ENCODE data around the gene SEC14L3. TPM values are rescaled to one million over a fixed set of nuclear protein-coding genes. Genes with fewer than 3 reads are reported as not detected.

The SEC14L3 gene
- total RNA-seq, 2 donors from 2014 or later: not detected

DNA sequence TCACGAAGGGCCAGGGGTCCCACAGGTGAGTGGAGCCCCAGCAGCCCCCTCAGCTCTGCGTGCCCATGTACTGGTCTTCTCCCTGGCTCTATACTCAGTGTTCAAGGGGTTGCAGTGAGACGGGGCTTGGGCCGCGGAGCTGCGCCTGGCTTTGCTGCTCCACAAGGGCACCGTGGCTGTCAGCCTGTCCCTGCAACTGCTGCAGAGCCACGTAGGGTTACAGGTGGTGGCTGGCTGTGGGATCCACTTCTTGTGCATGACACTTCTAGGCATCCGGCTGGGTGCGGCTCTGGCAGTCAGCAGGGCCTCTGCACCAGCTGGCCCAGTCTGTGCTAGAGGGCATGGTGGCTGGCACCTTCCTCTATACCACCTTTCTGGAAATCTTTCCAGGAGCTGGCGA lies 32.0 kb downstream of the SEC14L3 start:
- DNase-seq (ENCODE audit: low spot score): no peak
- Histone ChIP-seq H3K9me3 (no peaks in the 10 kb centered on the region), H3K27ac (no peak overlapping the region), H3K4me1 (no peaks in the 10 kb centered on the region), H3K36me3 (no peaks in the 10 kb centered on the region), H3K4me3 (no peak overlapping the region), H3K27me3 (no peaks in the 10 kb centered on the region)
- TF ChIP-seq, protein P1, sequence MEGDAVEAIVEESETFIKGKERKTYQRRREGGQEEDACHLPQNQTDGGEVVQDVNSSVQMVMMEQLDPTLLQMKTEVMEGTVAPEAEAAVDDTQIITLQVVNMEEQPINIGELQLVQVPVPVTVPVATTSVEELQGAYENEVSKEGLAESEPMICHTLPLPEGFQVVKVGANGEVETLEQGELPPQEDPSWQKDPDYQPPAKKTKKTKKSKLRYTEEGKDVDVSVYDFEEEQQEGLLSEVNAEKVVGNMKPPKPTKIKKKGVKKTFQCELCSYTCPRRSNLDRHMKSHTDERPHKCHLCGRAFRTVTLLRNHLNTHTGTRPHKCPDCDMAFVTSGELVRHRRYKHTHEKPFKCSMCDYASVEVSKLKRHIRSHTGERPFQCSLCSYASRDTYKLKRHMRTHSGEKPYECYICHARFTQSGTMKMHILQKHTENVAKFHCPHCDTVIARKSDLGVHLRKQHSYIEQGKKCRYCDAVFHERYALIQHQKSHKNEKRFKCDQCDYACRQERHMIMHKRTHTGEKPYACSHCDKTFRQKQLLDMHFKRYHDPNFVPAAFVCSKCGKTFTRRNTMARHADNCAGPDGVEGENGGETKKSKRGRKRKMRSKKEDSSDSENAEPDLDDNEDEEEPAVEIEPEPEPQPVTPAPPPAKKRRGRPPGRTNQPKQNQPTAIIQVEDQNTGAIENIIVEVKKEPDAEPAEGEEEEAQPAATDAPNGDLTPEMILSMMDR (IDR thresholded peaks at IDR 0.05): no peak

DNA sequence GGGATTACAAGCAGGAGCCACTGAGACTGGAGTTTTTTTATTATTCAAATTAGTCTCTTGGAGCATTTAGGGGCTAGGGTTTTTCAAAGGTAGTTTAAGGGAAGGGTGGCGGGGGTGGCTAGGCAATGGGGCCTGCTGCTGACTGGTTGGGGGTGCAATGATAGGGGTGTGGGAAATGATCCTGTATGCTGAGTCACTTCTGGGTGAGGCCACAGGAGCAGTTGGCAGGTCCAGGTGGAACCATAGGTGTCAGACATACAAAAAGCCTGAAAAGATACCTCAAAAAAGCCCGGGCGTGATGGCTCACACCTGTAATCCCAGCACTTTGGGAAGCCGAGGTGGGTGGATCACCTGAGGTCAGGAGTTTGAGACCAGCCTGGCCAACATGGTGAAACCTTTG lies 32.6 kb downstream of the SEC14L3 start:
- Histone ChIP-seq H3K4me3 (no peak overlapping the region), H3K36me3 (no peaks in the 10 kb centered on the region), H3K9me3 (no peaks in the 10 kb centered on the region), H3K27ac (no peak overlapping the region), H3K4me1 (no peaks in the 10 kb centered on the region), H3K27me3 (no peaks in the 10 kb centered on the region)
- DNase-seq (ENCODE audit: low spot score): no peak
- TF ChIP-seq, protein P1 (IDR thresholded peaks at IDR 0.05): no peak

DNA sequence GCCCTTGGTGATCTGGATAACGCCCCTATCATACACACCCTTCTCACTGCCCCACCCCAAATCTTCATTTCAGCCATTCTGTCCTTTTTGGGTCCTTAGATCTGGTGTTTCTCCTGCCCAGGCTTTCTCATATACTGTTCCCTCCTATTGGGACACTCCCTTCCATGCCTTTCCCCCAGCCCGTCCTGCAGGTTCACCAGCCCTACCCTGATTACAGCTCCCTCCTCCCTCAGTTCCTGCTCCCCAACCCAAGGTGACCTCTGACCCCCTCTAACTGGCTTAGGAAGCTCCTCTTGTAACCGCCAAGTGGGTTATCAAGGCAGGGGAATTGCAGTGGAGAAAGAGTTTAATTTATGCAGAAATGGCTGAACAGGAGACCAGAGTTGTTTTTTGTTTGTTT lies 33.3 kb downstream of the SEC14L3 start:
- Histone ChIP-seq H3K36me3 (no peaks in the 10 kb centered on the region), H3K4me3 (no peak overlapping the region), H3K4me1 (no peaks in the 10 kb centered on the region), H3K27ac (no peak overlapping the region), H3K27me3 (no peaks in the 10 kb centered on the region), H3K9me3 (no peaks in the 10 kb centered on the region)
- no peak for DNase-seq (ENCODE audit: low spot score)
- TF ChIP-seq, protein P1 (IDR thresholded peaks at IDR 0.05): no peak

DNA sequence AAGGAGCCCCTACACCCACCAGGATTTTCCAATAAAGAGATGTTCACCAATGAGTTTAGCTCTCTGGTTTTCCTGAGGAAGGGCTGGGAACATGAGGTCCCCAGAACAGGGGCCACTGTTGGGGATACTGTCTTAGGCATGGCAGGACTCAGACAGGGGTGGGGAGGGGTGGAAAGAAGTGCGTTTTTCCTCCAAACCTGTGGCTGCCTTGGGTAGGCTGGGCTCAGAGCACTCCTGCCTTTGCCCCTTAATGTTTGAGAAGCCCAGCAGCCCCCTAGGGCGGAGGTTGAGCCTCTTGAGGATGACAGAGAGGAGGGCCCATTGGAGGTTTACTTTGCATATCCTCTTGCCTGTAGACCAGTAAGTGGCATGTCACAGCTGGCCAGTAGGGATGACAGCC lies 35.6 kb downstream of the SEC14L3 start:
- peak overlapping the region in 1 of 2 donors; percentile 22 for H3K27ac ChIP-seq
- TF ChIP-seq, protein P1 (IDR thresholded peaks at IDR 0.05): no peak
- no peaks in the 10 kb centered on the region for H3K4me1 ChIP-seq
- H3K36me3 ChIP-seq: no peaks in the 10 kb centered on the region
- H3K9me3 ChIP-seq: no peaks in the 10 kb centered on the region
- no peaks in the 10 kb centered on the region for H3K27me3 ChIP-seq
- H3K4me3 ChIP-seq: no peak overlapping the region
- DNase-seq (ENCODE audit: low spot score): no peak

DNA sequence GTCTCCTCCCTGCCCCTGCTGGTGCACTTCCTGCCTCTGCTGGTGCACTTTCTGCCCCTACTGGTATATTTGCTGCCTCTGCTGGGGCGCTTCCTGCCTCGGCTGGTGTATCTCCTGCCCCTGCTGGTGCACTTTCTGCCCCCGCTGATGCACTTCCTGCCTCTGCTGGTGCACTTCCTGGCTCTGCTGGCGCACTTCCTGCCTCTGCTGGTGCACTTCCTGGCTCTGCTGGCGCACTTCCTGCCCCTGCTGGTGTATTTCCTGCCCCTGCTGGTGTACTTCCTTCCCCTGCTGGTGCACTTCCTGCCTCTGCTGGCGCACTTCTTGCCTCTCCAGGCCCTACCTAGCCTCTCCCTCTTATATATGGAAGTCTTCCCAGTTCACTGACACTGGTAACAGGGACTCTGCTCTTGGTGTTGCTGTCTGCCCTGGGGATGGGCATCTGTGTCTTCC lies 36.1 kb downstream of the SEC14L3 start:
- peak overlapping the region in 1 of 2 donors; percentile 22 for H3K27ac ChIP-seq
- no peaks in the 10 kb centered on the region for H3K36me3 ChIP-seq
- TF ChIP-seq, protein P1 (IDR thresholded peaks at IDR 0.05): no peak
- DNase-seq (ENCODE audit: low spot score): no peak
- H3K27me3 ChIP-seq: no peaks in the 10 kb centered on the region
- no peaks in the 10 kb centered on the region for H3K4me1 ChIP-seq
- H3K9me3 ChIP-seq: no peaks in the 10 kb centered on the region
- H3K4me3 ChIP-seq: no peak overlapping the region

DNA sequence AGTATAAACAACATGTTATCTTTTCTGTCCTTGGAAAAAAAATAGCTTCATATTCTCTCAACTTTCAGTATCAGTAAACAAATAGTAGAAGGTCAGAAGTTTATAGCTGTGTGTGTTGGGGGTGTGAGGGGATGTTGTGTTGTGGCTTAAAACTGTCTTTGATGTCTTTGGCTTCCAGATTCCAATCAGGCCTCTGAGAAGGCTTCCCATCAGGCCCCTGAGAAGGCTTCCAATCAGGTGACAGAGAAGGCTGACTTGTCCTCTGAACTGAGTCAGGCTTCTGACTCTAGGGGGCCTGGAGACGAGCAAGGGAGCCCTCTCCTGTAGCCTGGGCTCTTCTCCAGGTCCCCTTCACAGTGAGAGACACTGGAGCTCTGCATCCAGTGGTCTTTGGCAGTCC lies 37.0 kb downstream of the SEC14L3 start:
- Histone ChIP-seq H3K4me3 (no peak overlapping the region), H3K27ac (no peak overlapping the region), H3K4me1 (no peaks in the 10 kb centered on the region), H3K27me3 (no peaks in the 10 kb centered on the region), H3K9me3 (no peaks in the 10 kb centered on the region), H3K36me3 (no peaks in the 10 kb centered on the region)
- DNase-seq (ENCODE audit: low spot score): no peak
- TF ChIP-seq, protein P1 (IDR thresholded peaks at IDR 0.05): no peak

Measured in right atrium auricular region (tissue), 2 donors.